ENCODE data around the gene PREX1.
"Not testable (repeated sequence)": the region's sequence is repeated elsewhere in the genome, so short reads cannot be mapped to it uniquely, and the experiment has no call there.

Gene PREX1

DNA sequence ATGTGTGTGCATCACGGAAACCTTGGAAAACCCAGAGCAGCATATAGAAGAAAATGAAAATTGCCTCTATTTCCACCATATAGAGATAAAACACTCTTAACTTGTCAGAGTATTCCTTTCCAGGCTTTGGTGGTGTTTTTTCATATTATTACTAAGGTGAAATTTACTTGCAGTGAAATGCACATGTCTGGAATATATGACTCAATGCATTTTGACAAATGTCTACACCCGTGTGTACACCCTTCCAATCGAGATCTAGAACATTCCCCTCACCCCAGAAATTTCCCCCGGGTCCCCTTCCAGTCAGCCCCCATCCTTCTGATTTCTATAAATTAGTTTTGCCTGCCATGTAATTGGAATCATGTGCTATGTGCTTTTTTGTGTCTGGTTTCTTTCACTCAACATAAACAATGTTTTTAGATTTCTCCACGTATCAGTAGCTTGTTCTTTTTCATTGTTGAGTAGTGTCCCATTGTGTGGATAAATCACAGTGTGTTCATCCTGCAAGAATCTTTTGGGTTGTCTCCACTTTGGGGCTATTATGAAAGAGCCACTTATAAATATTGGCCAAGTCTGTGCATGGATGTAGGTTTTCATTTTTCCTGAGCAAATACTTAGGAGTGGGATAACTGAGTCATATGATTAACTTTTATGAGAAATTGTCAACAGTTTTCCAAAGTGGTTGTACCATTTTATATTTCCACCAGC is 19.9 kb upstream of the PREX1 start:
- no peak for DNase-seq

DNA sequence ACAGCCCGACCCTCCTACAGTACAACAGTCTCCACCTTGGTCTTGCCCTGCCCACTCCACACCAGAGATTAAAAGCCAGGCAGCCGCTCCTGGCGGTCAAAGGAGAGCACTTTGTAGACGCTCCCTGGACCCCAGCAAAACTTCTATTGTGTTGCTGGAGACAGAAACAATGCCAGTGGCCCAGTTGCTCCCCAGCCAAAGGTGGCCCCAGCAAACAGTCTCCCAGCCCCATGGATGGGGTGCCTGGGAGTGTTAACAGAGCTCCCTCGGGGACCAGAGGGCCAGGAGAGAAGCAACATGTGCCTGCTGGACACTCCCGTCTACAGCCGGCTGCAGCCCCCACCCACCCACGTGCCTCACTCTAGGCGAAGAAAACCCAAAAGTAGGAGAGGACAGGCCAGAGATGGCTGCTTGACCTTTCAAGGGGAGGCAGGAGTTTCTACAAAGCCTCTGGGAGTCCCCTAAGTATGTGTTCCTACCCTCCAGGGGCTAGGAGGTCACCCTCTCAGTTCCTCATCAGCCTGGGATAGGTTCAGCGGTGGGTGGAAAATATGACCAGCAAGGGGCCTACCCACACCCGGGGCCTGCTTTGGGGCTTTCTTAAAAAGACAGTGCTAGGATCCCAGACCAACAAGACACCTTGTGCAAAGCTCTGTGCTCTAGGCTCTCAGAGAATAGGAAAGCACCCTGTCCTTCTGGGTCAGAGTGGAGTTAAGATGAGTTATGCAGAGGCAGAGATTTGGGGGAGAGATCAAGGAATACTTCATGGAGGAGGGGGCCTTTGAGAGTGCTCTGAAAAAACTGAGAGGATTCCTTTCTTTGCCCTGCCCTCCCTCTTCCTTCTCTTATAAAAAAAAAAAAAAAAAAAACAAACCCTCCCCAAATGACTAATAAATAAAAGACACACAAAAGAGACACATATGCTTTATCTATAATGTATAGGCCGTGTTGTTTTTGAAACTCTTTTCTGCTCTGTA is 19.0 kb upstream of the PREX1 start:
- no peak for DNase-seq

DNA sequence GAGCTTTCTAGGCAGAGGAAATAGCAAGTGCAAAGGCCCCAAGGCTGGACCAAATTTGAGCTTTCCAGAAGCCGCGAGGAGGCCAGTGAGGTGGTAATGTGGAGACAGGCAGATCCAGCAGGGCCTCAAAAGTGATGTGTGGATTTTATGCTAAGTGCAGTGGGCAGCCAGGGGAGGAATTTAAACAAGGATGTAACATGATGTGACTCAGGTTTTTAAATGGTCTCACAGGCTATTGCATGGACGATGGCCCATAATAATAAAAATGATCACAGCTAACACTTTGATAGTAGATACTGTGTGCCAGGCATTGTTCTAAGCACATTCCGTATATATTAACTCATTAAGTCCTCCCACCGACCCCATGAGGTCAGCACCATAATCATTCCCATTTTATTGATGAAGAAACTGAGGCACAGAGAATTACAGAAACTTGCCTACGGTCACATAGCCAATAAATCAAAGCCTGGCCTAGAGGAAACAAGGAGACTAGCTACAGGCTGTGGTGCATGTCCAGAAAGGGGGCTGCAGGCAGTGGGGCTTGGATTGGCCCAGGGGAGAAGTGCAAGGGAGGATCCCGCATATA is 18.0 kb upstream of the PREX1 start:
- no peak for DNase-seq

DNA sequence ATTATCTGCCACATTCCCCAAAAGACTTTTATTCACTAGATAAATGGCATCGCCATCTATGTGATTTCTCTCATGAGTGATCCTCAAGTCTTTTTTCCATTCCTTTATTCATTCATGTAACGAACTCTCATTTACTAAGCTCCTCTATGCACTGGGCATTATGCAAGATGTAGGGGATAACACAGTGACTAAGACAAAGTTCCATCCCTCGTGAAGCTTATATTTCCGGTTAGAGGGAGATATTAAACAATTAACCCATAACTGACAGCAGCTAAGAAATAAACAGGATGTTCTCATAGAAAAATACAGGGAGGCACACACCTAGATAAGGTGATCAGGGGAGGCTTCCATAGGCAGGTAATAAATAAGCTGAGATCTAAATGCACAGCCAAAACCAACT is 17.2 kb upstream of the PREX1 start:
- no peak for DNase-seq

DNA sequence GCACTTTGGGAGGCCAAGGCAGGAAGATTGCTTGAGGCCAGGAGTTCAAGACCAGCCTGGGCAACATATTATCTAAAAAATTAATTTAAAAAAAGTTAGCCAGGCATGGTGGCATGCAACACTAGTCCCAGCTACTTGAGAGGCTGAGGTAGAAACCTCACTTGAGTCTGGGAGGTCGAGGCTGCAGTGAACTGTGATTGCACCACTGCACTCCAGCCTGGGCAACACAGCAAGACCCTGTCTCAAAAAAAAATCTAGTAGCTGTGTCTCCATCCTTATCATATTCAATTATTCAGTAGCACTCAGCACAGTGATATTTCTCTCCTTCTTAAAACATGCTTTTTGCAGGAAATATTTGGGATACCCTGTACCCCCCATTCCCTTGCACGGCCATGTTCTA is 16.1 kb upstream of the PREX1 start:
- not testable (repeated sequence) for DNase-seq

DNA sequence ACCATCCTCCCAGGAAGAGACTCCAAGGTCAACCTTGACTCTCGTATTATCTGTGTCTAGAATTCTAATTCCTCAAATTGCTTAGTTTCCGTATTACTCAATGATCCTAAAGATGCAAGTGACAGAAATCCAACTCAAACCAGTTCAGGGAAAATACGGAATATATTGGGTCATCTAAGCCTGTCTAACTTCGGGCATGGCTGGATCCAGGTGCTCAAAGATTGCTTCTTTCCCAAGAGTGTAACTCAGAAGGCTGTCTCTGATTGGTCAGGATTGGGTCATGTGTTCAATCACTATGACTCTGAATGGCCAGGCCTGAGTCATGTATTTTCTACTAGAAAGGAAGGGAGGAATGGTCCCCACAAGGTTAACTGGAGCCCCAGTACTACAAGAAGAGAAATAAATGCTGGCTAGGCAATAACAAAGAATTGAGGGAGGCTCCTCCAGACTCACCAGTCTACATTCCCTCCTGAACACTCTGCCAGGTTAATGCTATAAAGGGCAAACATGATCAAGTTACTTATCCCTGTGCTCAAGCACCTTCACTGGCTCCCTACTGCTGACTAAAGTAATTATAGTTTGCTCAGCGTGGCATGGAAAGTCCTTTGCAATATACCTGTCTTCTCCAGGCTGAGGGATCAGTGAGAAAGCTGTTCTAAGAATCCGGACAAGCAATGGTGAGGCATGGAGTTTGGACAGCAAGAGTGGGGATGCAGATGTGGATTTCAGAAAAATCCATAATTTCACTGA is 15.4 kb upstream of the PREX1 start:
- no peak for DNase-seq

DNA sequence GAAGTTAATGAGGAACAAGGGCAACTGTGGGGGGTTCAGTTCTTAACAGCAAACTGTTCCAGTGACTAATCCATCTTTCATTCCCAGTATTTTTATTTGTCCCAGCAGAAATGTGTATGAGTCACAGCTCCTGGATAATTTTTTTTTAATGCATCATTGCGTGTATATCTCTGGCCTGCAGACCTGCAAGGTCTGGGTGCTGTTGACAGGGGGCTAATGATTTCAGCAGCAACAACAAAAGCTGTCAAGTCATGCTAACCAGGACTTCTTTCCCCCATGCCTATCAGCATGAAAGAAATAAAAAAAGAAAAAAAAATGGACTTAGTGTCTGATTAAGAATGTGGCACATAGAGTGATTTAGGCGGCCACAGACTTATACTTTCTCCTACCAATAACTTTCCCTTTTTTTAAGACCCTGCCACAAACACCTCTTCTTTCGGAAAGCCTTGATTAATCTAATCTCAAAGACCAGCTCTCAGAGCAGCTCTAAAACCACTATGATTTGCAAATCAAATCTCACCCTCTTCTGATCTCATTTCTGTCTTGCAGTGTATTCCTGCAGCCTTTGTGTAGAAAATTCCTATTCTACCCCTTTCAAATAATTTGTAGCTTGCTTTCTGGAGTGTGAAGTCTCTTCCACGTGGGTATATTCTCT is 14.2 kb upstream of the PREX1 start:
- DNase-seq: no peak

DNA sequence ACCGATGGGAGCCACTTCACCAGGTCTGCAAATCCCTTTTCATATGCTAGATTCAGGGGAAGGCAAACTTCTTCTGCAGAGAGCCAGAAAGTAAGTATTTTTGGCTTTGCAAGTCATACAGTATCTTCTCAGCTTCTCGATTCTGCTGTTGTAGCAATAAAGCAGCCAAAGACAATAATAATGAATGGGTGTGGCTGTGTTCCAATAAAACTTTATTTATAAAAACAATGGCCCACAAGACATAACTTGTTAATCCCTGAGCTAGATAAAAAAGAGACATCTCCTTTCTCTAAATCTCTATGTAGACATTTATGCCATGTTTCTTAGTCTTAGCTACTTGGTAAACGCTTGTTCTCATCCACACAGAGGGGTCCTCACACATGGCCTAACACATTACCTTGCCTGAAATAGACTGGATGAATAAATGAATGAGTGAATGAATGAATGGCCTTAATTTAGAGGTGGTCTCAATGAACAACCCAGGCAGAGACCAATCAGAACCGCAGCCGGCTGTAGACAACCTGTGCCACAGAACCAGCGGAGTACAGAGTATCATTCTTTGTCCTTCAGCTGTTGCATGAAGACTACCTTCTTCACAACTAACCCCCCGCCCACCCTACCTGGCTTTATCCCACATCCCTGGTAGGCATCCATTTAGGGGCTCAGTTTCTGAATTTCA is 13.5 kb upstream of the PREX1 start:
- DNase-seq: no peak

DNA sequence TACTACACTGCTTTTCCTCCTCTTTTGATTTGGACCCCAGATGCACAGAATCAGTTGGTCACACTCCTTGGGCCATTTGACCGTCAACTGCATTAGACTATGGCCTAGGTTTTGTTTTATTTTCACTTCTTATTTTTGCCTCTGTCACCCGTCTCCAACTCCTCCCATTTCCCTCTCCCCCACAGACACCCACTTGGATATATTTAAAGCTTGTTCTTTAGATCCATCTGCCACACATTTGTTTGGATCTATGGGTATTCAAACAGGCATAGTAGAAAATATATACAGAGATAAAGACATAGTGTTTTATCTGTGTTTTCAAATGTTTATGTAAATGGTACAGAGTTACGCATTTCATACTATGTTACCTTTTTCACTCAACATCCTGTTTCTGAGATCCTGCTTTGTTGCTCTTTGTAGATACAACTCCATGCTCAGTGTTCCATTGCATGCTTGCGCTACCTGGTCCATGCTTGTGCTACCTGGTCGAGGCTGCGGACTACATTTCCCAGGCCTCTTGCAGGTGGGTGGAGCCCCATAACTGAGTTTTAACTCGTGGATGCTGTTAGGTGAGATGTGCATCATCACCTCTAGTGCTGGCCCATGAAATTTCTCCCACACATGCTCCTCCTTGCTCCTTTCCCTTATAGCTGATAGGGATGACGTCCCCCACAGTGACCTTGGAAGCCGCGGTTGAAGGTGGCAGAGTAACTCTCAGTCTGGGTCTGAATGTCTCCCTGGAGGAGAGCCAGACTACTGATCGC is 11.5 kb upstream of the PREX1 start:
- DNase-seq: no peak

DNA sequence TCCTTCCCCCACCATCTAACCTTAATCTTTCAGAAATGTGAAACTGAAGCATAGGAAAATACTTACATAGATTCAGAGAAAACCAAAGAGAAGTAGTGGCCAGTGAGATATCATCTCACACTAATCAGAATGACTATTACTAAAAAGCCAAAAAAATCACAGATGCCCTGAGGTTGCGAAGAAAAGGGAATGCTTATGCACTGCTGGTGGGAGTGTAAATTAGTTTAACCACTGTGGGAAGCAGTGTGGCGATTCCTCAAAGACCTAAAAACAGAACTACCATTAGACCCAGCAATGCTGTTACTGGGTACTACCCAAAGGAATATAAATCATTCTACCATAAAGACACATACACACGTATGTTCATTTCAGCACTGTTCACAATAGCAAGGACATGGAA is 9.2 kb upstream of the PREX1 start:
- DNase-seq: no peak

DNA sequence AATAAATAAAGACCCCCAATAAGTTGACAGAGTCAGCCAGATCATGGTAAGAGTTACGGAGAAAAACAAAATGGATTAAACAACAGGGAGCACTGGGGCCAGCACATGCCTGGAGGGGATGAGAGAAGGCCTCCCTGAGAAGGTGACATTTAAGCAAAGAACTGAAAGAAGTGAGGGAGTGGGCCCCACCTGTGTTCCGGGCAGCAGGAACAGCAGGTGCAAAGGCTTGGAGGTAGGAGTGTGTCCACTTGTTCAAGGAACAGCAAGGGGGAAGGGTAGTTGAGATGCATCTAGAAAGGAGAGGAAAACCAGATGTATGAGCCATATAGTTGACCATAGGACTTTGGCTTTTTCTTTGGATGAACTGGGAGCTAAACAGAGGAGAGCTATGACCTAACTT is 7.6 kb upstream of the PREX1 start:
- no peak for DNase-seq

DNA sequence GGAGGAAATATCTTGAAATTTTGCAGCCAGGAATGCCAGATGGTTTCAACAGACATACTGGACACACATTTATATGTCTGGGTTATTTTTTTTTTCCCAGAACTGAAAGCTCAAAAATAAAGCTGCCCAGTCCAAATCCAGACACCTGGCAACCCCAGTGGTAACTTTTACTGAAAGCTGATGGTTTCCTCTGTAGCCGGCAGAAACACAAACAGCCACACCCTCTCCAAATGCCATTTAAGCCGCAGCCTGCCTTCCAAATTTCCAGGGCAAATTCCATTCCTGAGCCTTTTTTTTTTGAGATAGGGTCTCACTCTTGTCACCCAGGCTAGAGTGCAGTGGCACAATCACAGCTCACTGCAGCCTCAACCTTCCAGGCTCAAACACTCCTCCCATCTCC is 6.5 kb upstream of the PREX1 start:
- DNase-seq: no peak

DNA sequence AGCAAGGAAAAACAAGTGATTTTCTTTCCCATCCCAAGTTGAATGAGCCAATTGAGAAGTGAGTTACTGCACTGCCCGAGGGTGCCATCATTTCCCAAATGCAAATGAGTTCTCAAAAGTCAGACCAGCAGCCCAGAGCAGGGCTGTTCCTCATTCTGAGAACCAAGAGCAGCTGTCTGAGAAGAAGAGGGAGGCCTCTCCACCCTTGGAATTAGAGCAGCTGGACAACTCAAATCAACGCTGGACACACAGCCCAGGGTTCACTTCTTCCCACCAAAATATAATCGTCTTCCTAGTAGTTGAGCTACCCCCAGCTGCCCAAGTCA is 4.6 kb upstream of the PREX1 start:
- no peak for DNase-seq

DNA sequence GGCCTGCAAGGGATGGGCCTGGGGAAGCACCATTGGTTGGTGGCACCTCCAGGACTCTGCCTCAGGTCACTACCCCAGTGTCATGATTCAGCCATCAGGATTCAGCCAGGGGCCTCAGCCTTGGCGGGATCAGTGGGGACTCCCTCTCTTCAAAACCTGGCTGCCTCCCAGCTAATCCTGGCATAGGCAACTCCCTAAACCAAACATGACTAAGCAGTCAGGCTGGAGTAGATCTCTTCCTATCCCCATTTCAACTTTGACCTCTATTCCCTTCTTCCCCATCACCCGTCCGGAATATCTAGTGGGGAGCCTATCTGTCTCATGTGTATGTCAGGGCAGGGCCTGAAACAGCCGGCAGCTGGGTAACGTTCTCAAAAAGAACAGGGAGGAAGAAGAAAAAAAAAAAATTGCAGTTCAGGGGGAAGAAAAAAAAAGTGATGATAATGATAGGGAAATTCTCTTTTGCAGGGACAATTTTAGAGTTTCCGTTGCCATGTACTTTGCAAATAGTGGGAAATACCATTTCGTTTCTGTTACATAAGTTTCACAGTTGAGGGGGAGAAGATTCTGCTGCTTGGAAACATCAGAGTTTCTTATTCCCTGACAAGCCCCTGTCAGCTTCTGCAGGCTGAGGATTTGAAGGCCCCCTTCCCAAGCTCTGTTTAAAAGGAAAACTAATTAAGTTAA is 4.1 kb upstream of the PREX1 start:
- no peak for DNase-seq

DNA sequence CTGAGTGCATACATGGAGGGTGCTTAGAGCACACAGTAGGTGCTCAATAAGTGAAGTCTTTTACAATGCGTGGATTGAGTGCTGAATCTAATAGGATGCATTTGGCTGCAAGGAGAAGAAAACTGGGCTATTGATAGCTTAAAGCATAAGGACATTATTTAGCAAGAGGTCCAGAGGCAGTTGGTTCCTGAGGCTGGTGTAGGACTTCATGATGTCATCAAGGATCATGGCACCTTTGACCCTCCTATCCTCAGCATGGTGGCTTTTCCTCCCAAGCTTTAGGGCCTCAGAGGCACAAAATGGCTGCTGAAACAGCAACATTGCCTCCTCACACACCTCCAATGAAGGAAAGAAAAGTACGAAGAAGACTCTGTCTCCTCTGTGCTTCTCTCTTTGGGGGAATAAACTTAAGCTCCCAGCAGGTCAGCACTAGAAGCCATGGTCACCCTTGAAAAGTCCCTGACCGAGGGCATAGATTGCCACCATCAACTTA is 3.1 kb upstream of the PREX1 start:
- DNase-seq: no peak

DNA sequence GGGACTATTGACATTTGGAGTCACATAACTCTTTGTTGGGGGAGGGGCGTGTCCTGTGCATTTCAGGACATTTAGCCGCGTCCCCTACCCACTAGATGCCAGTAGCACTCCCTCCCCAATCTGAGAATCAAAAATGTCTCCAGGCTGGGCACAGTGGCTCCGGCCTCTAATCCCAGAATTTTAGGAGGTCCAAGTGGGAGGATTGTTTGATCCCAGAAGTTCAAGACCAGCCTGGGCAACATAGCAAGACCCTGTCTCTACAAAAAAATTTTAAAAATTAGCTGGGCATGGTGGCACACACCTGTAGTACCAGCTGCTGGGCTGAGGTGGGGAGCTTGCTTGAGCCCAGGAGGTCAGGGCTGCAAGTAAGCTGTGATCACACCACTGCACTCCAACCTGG is 2.1 kb upstream of the PREX1 start:
- no peak for DNase-seq

DNA sequence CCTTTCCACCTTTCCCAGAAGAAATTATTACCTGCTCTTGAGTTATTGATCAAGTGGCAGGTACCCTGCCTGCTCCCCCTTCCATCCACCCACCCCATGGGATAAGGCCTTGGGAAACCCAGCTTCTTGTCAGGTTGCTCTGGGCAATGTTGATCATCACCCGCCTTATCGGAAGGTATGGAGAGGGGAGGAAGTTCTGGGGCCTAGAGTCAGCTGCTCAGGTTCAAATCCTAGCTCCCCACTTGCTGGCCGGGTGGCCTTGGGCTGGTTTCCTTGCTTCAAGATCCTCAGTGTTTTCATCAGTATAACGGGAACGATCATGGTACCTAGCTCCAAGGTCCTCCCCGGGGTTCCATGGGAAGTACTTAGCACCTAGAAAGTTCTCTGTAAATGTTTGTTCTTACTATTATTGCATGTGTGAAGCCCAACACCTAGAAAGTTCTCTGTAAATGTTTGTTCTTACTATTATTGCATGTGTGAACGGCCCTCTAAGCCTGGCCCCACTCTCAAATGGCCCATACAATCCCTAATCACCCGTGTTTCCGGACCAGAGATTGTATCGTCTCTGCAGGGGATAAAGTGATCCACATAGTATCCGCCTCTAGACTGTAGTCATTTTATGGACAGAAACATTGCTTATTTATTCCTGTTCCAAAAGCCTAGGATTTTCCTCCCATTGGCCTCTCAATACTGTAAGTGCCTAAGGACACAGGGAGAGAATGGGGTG is 1.1 kb upstream of the PREX1 start:
- DNase-seq: no peak

DNA sequence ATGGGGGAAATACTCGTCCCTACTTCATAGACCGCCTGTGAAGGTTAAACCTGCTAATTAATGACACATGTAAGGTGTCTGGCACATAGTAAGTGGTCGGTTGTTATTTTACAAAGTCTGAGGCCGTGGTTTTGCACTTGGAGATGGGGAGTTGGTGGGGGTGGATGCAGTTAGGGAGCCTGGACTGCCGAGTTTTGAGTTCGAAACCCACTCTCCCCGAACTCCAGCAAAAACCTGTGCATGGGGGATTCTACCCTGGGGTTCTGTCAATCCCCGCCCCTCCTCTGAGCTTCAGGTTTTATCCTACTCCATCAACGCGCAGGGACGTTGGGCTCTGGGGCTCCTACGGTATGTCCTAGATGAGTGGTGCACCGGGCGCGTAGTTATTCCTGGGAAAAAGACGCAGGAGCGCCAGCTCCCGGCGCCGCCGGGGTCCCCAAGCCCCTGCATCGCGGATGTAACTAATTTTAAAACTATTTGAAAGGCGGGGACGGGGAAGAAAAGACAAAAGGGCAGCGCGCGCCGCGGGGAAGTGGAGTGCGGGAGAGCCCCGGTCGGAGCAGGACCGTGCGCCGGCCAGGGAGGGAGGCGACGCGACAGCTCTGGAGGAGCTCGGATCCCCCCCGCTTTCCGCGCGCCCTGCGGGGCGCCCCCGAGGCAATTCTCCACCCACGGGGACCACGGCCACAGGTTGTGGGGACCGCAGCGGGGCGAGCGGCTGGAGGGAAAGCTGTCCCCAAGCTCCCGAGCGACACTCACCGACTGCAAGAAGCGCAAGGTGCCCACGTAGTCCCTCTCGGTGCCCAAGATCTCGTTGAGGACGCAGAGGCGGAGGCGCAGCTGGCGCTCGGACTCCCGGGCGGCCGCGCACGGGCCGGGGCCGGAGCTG is 672 bp downstream of the PREX1 start:
- DNase-seq: peak; percentile 69

DNA sequence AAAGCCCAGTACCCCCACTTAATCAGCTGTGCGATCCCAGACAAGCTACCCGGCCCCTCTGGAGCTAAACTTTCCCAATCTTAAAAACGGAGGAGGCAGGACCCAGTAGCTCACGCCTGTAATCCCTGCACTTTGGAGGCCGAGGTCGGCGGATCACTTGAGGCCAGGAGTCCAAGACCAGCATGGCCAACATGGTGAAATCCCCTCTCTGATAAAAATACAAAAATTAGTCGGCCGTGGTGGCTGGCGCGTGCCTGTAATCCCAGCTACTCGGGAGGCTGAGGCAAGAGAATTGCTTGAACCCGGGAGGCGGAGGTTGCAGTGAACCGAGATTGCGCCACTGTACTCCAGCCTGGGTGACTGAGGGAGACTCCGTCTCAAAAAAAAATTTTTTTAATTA is 1.3 kb downstream of the PREX1 start:
- DNase-seq: not testable (repeated sequence)
